SU-DHL-6 (cell line): ENCODE data around the gene ZNF385A.

Experiments used
- EZH2phosphoT487 ChIP-seq: fragments of 200-600 bp; sonication (generic), shearing (Covaris generic); conservative IDR thresholded peaks from 2 replicates; pipeline ENCODE4 v1.6.1; 2018; ENCODE audit warnings: mild to moderate bottlenecking, antibody characterized with exemption, low read length, moderate library complexity, mixed read lengths
- TF ChIP-seq, protein P1 (sequence below): fragments of 200-600 bp; sonication (generic); IDR thresholded peaks from one replicate; pipeline ENCODE4 v1.5.1; 2017; ENCODE audit warnings: antibody characterized with exemption, mild to moderate bottlenecking, low read length, moderate library complexity; ENCODE audit not compliant: insufficient read depth, poor library complexity, severe bottlenecking

- TF ChIP-seq, protein P1, sequence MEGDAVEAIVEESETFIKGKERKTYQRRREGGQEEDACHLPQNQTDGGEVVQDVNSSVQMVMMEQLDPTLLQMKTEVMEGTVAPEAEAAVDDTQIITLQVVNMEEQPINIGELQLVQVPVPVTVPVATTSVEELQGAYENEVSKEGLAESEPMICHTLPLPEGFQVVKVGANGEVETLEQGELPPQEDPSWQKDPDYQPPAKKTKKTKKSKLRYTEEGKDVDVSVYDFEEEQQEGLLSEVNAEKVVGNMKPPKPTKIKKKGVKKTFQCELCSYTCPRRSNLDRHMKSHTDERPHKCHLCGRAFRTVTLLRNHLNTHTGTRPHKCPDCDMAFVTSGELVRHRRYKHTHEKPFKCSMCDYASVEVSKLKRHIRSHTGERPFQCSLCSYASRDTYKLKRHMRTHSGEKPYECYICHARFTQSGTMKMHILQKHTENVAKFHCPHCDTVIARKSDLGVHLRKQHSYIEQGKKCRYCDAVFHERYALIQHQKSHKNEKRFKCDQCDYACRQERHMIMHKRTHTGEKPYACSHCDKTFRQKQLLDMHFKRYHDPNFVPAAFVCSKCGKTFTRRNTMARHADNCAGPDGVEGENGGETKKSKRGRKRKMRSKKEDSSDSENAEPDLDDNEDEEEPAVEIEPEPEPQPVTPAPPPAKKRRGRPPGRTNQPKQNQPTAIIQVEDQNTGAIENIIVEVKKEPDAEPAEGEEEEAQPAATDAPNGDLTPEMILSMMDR = no peak
- TF ChIP-seq EZH2phosphoT487 = no peak
These were observed 9.2 kb upstream of the ZNF385A start for GRCh38 chr12:54393743-54394142.
